Esophagus muscularis mucosa (tissue), 4 donors: ENCODE measurements around the gene F13A1. TPM values are rescaled to one million over a fixed set of nuclear protein-coding genes. Genes with fewer than 3 reads are reported as not detected.

Source experiments
- DNase-seq: peaks from one replicate; pipeline ENCODE4 v3.0.0-alpha.2; 2017; ENCODE audit errors: extremely low spot score
- H3K27ac ChIP-seq, 4 donors: fragments of 200-600 bp; sonication (generic); replicated peaks in 1 of 4; 1 replicate in 3 of 4; 2 replicates in 1 of 4; pipeline ENCODE4 v1.5.1; 2016 to 2019; ENCODE audit warnings: mild to moderate bottlenecking in 1 of 4
- H3K27me3 ChIP-seq, 4 donors: fragments of 200-600 bp; sonication (generic); one replicate each; pipeline versions ENCODE4 v1.5.1 to v1.6.0; 2016 to 2019
- H3K36me3 ChIP-seq, 4 donors: fragments of 200-600 bp; sonication (generic); one replicate each; pipeline ENCODE4 v1.5.1; 2016 to 2019
- H3K4me1 ChIP-seq, 4 donors: fragments of 200-600 bp; sonication (generic); one replicate each; pipeline ENCODE4 v1.5.1; 2016 to 2019
- H3K4me3 ChIP-seq, 4 donors: fragments of 200-600 bp; sonication (generic); 1 replicate in 2 of 4; 2 replicates in 2 of 4; pipeline ENCODE4 v1.5.1; 2016 to 2019; ENCODE audit warnings: mild to moderate bottlenecking in 4 of 4, moderate library complexity in 1 of 4
- H3K9me3 ChIP-seq, 4 donors: fragments of 200-600 bp; sonication (generic); 1 replicate in 3 of 4; 2 replicates in 1 of 4; pipeline ENCODE4 v1.5.1; 2016 to 2019
- EP300 ChIP-seq: sonication (generic); formaldehyde crosslinking; IDR thresholded peaks from one replicate; pipeline ENCODE4 v1.6.1; 2017; ENCODE audit warnings: antibody characterized with exemption
- POLR2A ChIP-seq: fragments of 450-650 bp; IDR thresholded peaks from one replicate; pipeline ENCODE4 v1.6.1; 2017; ENCODE audit warnings: antibody characterized with exemption, moderate library complexity, mild to moderate bottlenecking, low read depth
- POLR2AphosphoS5 ChIP-seq, 2 donors: sonication (generic); formaldehyde crosslinking; IDR thresholded peaks; one replicate each; pipeline ENCODE4 v1.6.1; 2017; ENCODE audit warnings: antibody characterized with exemption in 2 of 2
- WGBS: methylation state at CpG from one replicate; pipeline ENCODE4 v1.1.5; 2018; 5-methylcytosine and 5-hydroxymethylcytosine counted together
- intact Hi-C: fragments of 100-400 bp; cut with DNase I; formaldehyde crosslinking; loops from one replicate; pipeline ENCODE4 v1.15.1; 2023
- total RNA-seq, 4 donors: library from RNA; depleted of rRNA; stranded (reverse); fragments of >200 nt; gene quantifications; one replicate each; pipeline versions ENCODE4 v1.1.0 to v1.2.1, GENCODE V29; 2016
- TF ChIP-seq, protein P1 (sequence below), 3 experiments: fragments of 200-600 bp in 2 of 3; fragments of 450-650 bp in 1 of 3; sonication (generic) in 2 of 3; IDR thresholded peaks; one replicate each; pipeline ENCODE4 v1.5.1; 2017 to 2019; ENCODE audit warnings: antibody characterized with exemption in 3 of 3, mild to moderate bottlenecking in 2 of 3, moderate library complexity in 1 of 3

The F13A1 gene
- total RNA-seq, 4 donors from 2014 or later: 63.6 to 173 (median 101) TPM

DNA sequence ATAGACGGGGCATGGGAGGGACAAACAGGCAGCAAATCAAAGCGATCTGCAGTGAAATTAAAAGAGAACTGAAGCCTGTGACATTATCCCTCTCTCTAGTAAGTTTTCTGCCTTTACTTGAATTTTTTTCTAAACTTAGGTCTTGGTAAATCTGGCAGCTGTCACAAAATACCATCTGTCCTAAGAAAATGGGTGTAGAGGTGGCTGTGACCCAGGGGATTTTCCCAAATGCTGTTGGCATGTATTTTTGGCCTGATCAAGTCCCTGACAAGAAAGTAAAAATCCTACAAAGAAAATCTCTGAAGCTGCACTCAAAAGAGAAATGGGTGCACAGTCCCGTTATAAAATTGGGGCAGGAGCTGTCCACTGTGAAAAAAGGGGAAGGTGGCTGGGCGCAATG lies 30.2 kb upstream of the F13A1 start:
- Histone ChIP-seq H3K9me3 (no peaks in the 10 kb centered on the region), H3K27me3 (peaks cover 0 to 12% (median 0%) of the 10 kb centered on the region in 4 donors), H3K36me3 (no peaks in the 10 kb centered on the region), H3K4me1 (no peaks in the 10 kb centered on the region), H3K4me3 (no peak overlapping the region), H3K27ac (no peak overlapping the region)
- no peak for TF ChIP-seq POLR2A
- TF ChIP-seq, protein P1, sequence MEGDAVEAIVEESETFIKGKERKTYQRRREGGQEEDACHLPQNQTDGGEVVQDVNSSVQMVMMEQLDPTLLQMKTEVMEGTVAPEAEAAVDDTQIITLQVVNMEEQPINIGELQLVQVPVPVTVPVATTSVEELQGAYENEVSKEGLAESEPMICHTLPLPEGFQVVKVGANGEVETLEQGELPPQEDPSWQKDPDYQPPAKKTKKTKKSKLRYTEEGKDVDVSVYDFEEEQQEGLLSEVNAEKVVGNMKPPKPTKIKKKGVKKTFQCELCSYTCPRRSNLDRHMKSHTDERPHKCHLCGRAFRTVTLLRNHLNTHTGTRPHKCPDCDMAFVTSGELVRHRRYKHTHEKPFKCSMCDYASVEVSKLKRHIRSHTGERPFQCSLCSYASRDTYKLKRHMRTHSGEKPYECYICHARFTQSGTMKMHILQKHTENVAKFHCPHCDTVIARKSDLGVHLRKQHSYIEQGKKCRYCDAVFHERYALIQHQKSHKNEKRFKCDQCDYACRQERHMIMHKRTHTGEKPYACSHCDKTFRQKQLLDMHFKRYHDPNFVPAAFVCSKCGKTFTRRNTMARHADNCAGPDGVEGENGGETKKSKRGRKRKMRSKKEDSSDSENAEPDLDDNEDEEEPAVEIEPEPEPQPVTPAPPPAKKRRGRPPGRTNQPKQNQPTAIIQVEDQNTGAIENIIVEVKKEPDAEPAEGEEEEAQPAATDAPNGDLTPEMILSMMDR (IDR thresholded peaks at IDR 0.05): no peak
- TF ChIP-seq EP300: no peak
- TF ChIP-seq POLR2AphosphoS5 (IDR thresholded peaks at IDR 0.05): no peak
- no peak for DNase-seq
- intact Hi-C loops: no loop called here
- 86% methylated on average over 4 of the region's 4 CpGs for WGBS

GRCh38 chr6:6348256-6348655 lies 27.8 kb upstream of the F13A1 start:
- 64% methylated on average over 5 of the region's 5 CpGs for WGBS
- TF ChIP-seq EP300 (no peak), POLR2AphosphoS5 (IDR thresholded peaks at IDR 0.05) (no peak), POLR2A (no peak)
- TF ChIP-seq, protein P1 (IDR thresholded peaks at IDR 0.05): no peak
- H3K27ac ChIP-seq: no peak overlapping the region
- H3K4me1 ChIP-seq: no peaks in the 10 kb centered on the region
- H3K9me3 ChIP-seq: no peaks in the 10 kb centered on the region
- DNase-seq: no peak
- no peak overlapping the region for H3K4me3 ChIP-seq
- H3K36me3 ChIP-seq: no peaks in the 10 kb centered on the region
- H3K27me3 ChIP-seq: peaks cover 0 to 12% (median 0%) of the 10 kb centered on the region in 4 donors
- intact Hi-C loops: no loop called here

DNA sequence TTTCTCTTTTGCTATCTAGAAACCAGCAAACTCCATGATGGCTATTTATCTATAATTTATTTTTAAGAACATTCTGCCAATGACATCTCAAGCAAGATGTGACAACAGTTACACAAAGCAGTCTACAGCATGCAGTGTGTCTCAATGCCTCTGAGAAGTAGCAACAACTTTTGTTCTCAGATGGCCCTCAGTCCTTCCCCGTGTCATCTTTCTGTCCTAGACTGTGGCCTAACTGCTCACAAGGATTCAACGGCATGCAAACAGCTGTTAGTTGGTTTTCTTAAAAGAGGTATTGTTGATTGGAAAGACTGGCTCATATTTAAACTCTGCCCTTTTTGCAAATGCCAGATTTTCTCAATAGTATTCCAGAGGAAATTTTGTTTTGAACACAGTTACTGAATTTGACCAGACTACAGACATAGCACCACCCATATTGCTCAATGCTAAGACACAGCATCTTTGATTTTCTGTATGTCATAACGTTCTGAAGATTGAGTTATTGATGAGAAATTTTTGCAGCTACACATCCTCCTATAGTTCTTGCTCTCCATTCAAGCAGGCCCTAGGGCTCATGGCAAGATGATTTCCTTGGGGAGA lies 26.1 kb upstream of the F13A1 start:
- no peaks in the 10 kb centered on the region for H3K9me3 ChIP-seq
- H3K4me3 ChIP-seq: no peak overlapping the region
- WGBS: 50% methylated on average over 3 of the region's 3 CpGs
- DNase-seq: no peak
- H3K27me3 ChIP-seq: peaks cover 0 to 4% (median 0%) of the 10 kb centered on the region in 4 donors
- H3K36me3 ChIP-seq: no peaks in the 10 kb centered on the region
- no peak overlapping the region for H3K27ac ChIP-seq
- intact Hi-C loops: no loop called here
- no peak for TF ChIP-seq EP300
- no peak for TF ChIP-seq POLR2AphosphoS5 (IDR thresholded peaks at IDR 0.05)
- TF ChIP-seq POLR2A: no peak
- TF ChIP-seq, protein P1 (IDR thresholded peaks at IDR 0.05): no peak
- no peaks in the 10 kb centered on the region for H3K4me1 ChIP-seq

- Histone ChIP-seq H3K4me1 (peaks cover 0 to 9% (median 6%) of the 10 kb centered on the region in 4 donors), H3K9me3 (peaks cover 0 to 3% (median 0%) of the 10 kb centered on the region in 4 donors), H3K27ac (no peak overlapping the region), H3K4me3 (no peak overlapping the region), H3K36me3 (no peaks in the 10 kb centered on the region), H3K27me3 (no peaks in the 10 kb centered on the region)
- intact Hi-C loops: no loop called here
- TF ChIP-seq EP300: no peak
- TF ChIP-seq POLR2A: no peak
- TF ChIP-seq POLR2AphosphoS5 (IDR thresholded peaks at IDR 0.05): no peak
- TF ChIP-seq, protein P1 (IDR thresholded peaks at IDR 0.05): no peak
- no peak for DNase-seq
- WGBS: 75% methylated on average over 1 of the region's 1 CpG
Measured at GRCh38 chr6:6333501-6333900, 13.0 kb upstream of the F13A1 start.

DNA sequence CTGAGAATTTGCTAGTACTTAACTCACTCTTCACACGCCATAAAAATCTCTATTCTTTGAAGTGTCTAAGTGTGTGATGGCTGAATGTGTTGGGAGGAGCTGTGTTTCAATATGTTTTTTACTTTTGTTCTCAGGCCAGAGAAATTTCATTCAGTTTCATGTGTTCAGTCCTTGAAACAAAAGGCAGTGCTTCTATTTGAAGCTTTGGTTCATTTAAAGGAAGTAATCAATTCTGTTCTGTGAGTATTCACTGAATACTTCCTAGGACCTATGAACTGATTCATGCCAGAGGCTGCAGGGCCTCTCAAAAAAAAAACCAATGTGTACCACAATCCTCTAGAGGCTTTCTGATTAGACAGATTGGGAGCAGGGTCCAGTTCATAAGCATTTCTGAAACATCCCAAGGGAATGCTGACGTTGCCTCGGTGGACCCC lies 12.4 kb upstream of the F13A1 start:
- no peak for DNase-seq
- no peak overlapping the region for H3K4me3 ChIP-seq
- intact Hi-C loops: no loop called here
- H3K27me3 ChIP-seq: no peaks in the 10 kb centered on the region
- 63% methylated on average over 3 of the region's 3 CpGs for WGBS
- TF ChIP-seq, protein P1 (IDR thresholded peaks at IDR 0.05): no peak
- TF ChIP-seq POLR2A (no peak), EP300 (no peak), POLR2AphosphoS5 (IDR thresholded peaks at IDR 0.05) (no peak)
- peaks cover 0 to 9% (median 6%) of the 10 kb centered on the region in 4 donors for H3K4me1 ChIP-seq
- H3K9me3 ChIP-seq: peaks cover 0 to 3% (median 0%) of the 10 kb centered on the region in 4 donors
- H3K27ac ChIP-seq: no peak overlapping the region
- H3K36me3 ChIP-seq: no peaks in the 10 kb centered on the region
